Measurements from ENCODE around the gene TUBB4A. TPM values are rescaled to one million over a fixed set of nuclear protein-coding genes. Genes with fewer than 3 reads are reported as not detected.

TUBB4A gene
- total RNA-seq, 1 experiment from 2014 or later: 18.5 TPM

DNA sequence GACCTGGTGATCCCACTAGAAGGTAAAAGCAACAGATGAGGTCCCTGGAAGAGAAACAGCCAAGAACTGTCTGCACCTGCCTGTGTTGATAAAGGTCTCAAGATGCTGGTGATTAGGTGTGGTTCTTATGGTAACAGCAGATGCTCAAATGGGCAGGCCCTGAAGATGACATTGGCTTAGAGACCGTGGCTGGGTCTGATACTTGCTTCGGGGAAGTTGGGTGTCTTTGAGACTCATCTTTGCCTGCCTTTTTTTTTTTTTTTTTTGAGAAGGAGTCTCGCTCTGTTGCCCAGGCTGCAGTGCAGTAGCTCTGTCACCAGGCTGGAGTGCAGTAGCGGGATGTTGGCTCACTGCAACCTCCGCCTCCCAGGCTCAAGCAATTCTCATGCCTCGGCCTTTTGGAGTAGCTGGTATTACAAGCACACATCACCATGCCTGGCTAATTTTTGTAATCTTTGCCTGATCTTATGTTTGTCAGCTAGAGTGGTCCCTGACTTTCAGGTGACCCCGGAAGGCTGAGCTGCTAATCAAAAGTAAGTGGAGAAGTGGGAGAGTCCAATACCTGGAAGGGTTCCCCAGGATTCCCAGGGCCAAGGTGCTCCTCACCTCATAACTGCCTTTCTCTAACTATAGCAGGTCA lies 50.4 kb downstream of the TUBB4A start:
- POLR2A ChIA-PET: no interaction called here

GRCh38 chr19:6450166-6450565 lies 51.9 kb downstream of the TUBB4A start:
- Mint-ChIP-seq H3K27me3 (ENCODE audit: low read depth) (no peaks in the 10 kb centered on the region), H3K4me3 (no peak overlapping the region), H3K36me3 (peaks cover 44% of the 10 kb centered on the region), H3K4me1 (no peaks in the 10 kb centered on the region), H3K9me3 (peaks cover 16% of the 10 kb centered on the region), H3K27ac (no peak overlapping the region)
- CTCF ChIA-PET: no interaction called here
- no peak for ATAC-seq
- POLR2A ChIA-PET: no interaction called here
- DNase-seq (ENCODE audit: low spot score): no peak
- TF ChIP-seq STAT6 (CRISPR knock-in tag; conservative IDR thresholded peaks at IDR 0.05; ENCODE audit: low read depth) (no peak), NR1H2 (CRISPR knock-in tag; IDR thresholded peaks at IDR 0.05) (no peak), NR2C2 (CRISPR knock-in tag; IDR thresholded peaks at IDR 0.05) (no peak), GABPB1 (CRISPR knock-in tag; IDR thresholded peaks at IDR 0.05) (no peak)
- TF ChIP-seq, protein P1, sequence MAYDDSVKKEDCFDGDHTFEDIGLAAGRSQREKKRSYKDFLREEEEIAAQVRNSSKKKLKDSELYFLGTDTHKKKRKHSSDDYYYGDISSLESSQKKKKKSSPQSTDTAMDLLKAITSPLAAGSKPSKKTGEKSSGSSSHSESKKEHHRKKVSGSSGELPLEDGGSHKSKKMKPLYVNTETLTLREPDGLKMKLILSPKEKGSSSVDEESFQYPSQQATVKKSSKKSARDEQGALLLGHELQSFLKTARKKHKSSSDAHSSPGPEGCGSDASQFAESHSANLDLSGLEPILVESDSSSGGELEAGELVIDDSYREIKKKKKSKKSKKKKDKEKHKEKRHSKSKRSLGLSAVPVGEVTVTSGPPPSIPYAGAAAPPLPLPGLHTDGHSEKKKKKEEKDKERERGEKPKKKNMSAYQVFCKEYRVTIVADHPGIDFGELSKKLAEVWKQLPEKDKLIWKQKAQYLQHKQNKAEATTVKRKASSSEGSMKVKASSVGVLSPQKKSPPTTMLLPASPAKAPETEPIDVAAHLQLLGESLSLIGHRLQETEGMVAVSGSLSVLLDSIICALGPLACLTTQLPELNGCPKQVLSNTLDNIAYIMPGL (CRISPR knock-in tag; IDR thresholded peaks at IDR 0.05): no peak
- TF ChIP-seq, protein P2, sequence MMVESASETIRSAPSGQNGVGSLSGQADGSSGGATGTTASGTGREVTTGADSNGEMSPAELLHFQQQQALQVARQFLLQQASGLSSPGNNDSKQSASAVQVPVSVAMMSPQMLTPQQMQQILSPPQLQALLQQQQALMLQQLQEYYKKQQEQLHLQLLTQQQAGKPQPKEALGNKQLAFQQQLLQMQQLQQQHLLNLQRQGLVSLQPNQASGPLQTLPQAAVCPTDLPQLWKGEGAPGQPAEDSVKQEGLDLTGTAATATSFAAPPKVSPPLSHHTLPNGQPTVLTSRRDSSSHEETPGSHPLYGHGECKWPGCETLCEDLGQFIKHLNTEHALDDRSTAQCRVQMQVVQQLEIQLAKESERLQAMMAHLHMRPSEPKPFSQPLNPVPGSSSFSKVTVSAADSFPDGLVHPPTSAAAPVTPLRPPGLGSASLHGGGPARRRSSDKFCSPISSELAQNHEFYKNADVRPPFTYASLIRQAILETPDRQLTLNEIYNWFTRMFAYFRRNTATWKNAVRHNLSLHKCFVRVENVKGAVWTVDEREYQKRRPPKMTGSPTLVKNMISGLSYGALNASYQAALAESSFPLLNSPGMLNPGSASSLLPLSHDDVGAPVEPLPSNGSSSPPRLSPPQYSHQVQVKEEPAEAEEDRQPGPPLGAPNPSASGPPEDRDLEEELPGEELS (CRISPR knock-in tag; IDR thresholded peaks at IDR 0.05): no peak

More for the DNA sequence above, 50.4 kb downstream of the TUBB4A start:
- DNase-seq (ENCODE audit: low spot score) (no peak), ATAC-seq (no peak)
- H3K4me3 Mint-ChIP-seq: no peak overlapping the region
- H3K4me1 Mint-ChIP-seq: no peaks in the 10 kb centered on the region
- TF ChIP-seq JAZF1 (CRISPR knock-in tag; IDR thresholded peaks at IDR 0.05): no peak
- no peak for TF ChIP-seq NFATC4 (CRISPR knock-in tag; IDR thresholded peaks at IDR 0.05)
- TF ChIP-seq ZNF263 (CRISPR knock-in tag; IDR thresholded peaks at IDR 0.05; ENCODE audit: low read depth): no peak
- no peak for TF ChIP-seq ELF4 (CRISPR knock-in tag; IDR thresholded peaks at IDR 0.05; ENCODE audit: low read depth)
- TF ChIP-seq FOXK1 (CRISPR knock-in tag; IDR thresholded peaks at IDR 0.05): no peak
- TF ChIP-seq ERG (CRISPR knock-in tag; IDR thresholded peaks at IDR 0.05): no peak
- TF ChIP-seq, protein P3, sequence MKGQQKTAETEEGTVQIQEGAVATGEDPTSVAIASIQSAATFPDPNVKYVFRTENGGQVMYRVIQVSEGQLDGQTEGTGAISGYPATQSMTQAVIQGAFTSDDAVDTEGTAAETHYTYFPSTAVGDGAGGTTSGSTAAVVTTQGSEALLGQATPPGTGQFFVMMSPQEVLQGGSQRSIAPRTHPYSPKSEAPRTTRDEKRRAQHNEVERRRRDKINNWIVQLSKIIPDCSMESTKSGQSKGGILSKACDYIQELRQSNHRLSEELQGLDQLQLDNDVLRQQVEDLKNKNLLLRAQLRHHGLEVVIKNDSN (CRISPR knock-in tag; IDR thresholded peaks at IDR 0.05): no peak
- no peak for TF ChIP-seq SOX15 (CRISPR knock-in tag; IDR thresholded peaks at IDR 0.05)
- no peak for TF ChIP-seq ESRRA (CRISPR knock-in tag; IDR thresholded peaks at IDR 0.05; ENCODE audit: borderline replicate concordance)
- TF ChIP-seq JUN (CRISPR knock-in tag; IDR thresholded peaks at IDR 0.05): no peak
- no peak for TF ChIP-seq ZNF396 (CRISPR knock-in tag; IDR thresholded peaks at IDR 0.05; ENCODE audit: borderline replicate concordance)
- no peak for TF ChIP-seq AFF4 (CRISPR knock-in tag; IDR thresholded peaks at IDR 0.05; ENCODE audit: borderline replicate concordance)
- no peak for TF ChIP-seq SP1 (CRISPR knock-in tag; conservative IDR thresholded peaks at IDR 0.05)
- TF ChIP-seq CREM (CRISPR knock-in tag; IDR thresholded peaks at IDR 0.05): no peak
- no peak for TF ChIP-seq GTF2I (CRISPR knock-in tag; conservative IDR thresholded peaks at IDR 0.05)
- TF ChIP-seq ATF1 (CRISPR knock-in tag; IDR thresholded peaks at IDR 0.05): no peak
- TF ChIP-seq PRRX2 (CRISPR knock-in tag; IDR thresholded peaks at IDR 0.05): no peak
- TF ChIP-seq NR3C1 (CRISPR knock-in tag; conservative IDR thresholded peaks at IDR 0.05; ENCODE audit: low read depth): no peak
- TF ChIP-seq ZNF219 (CRISPR knock-in tag; IDR thresholded peaks at IDR 0.05; ENCODE audit: borderline replicate concordance): no peak
- TF ChIP-seq CREB1 (CRISPR knock-in tag; IDR thresholded peaks at IDR 0.05): no peak
- no peaks in the 10 kb centered on the region for H3K27me3 Mint-ChIP-seq (ENCODE audit: low read depth)
- CTCF ChIA-PET: no interaction called here
- H3K27ac Mint-ChIP-seq: no peak overlapping the region
- peaks cover 13% of the 10 kb centered on the region for H3K9me3 Mint-ChIP-seq
- peaks cover 45% of the 10 kb centered on the region for H3K36me3 Mint-ChIP-seq
